ENCODE results near the gene TMTC1. TPM values are rescaled to one million over a fixed set of nuclear protein-coding genes. Genes with fewer than 3 reads are reported as not detected.

TMTC1 gene
- total and polyA plus RNA-seq, 8 donors: 0.85 to 37.7 (median 1.9) TPM

GRCh38 chr12:29509503-29509902 lies 274.2 kb downstream of the TMTC1 start:
- Histone ChIP-seq H3K4me1 (no peaks in the 10 kb centered on the region), H3K4me3 (no peak overlapping the region), H3K9me3 (no peaks in the 10 kb centered on the region), H3K27ac (no peak overlapping the region), H3K36me3 (no peaks in the 10 kb centered on the region), H3K27me3 (no peaks in the 10 kb centered on the region)
- intact Hi-C loops (cut with DNase I): no loop called here
- TF ChIP-seq, protein P1, sequence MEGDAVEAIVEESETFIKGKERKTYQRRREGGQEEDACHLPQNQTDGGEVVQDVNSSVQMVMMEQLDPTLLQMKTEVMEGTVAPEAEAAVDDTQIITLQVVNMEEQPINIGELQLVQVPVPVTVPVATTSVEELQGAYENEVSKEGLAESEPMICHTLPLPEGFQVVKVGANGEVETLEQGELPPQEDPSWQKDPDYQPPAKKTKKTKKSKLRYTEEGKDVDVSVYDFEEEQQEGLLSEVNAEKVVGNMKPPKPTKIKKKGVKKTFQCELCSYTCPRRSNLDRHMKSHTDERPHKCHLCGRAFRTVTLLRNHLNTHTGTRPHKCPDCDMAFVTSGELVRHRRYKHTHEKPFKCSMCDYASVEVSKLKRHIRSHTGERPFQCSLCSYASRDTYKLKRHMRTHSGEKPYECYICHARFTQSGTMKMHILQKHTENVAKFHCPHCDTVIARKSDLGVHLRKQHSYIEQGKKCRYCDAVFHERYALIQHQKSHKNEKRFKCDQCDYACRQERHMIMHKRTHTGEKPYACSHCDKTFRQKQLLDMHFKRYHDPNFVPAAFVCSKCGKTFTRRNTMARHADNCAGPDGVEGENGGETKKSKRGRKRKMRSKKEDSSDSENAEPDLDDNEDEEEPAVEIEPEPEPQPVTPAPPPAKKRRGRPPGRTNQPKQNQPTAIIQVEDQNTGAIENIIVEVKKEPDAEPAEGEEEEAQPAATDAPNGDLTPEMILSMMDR (IDR thresholded peaks at IDR 0.05): no peak
- DNase-seq: no peak
- ATAC-seq: no peak

DNA sequence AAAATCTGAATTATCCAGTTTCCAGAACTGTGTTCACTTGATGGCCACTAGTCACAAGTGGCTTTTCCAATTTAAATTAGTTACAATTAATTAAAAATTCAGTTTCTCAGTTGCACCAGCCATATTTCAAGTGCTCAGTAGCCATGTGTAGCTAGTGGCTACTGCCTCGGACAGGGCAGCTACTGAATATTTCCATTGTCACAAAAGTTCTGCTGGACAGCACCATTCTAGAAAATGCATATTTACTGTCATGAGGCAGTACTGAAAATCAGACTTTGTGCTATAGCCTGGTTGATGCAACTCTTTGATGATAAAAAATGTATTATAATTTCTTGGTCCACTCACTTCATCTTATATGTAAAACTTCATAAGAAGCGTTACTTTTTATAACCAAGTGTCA lies 274.8 kb downstream of the TMTC1 start:
- Histone ChIP-seq H3K27me3 (no peaks in the 10 kb centered on the region), H3K4me3 (no peak overlapping the region), H3K4me1 (no peaks in the 10 kb centered on the region), H3K9me3 (no peaks in the 10 kb centered on the region), H3K36me3 (no peaks in the 10 kb centered on the region), H3K27ac (no peak overlapping the region)
- ATAC-seq (no peak), DNase-seq (no peak)
- intact Hi-C loops (cut with DNase I): no loop called here
- TF ChIP-seq, protein P1 (IDR thresholded peaks at IDR 0.05): no peak

- no peak for ATAC-seq
Observed at GRCh38 chr12:29505122-29505521, 278.6 kb downstream of the TMTC1 start.

DNA sequence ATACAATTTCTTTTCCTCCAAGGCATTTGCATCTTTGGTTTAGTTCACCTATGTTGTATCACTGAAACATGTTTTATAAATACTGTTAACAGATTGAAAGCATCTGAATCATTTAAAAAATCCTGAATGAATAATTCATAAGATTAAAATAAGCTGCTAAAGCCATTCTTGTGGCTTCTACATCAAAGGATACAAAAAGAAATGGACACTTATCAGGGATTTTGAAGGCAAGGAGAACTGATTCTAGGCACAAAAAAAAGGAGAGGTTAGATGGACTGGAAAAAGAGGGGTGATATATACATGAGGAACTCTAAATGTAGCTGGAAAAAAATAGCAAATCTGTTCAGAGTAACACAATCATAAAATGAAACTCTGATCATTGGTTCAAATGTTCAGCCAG lies 280.5 kb downstream of the TMTC1 start:
- Histone ChIP-seq H3K4me1 (no peaks in the 10 kb centered on the region), H3K9me3 (no peaks in the 10 kb centered on the region), H3K27me3 (no peaks in the 10 kb centered on the region), H3K27ac (no peak overlapping the region), H3K36me3 (no peaks in the 10 kb centered on the region), H3K4me3 (no peak overlapping the region)
- no peak for DNase-seq
- intact Hi-C loops (cut with DNase I): no loop called here
- ATAC-seq: no peak
- TF ChIP-seq, protein P1 (IDR thresholded peaks at IDR 0.05): no peak

More at GRCh38 chr12:29505122-29505521, 278.6 kb downstream of the TMTC1 start:
- no peak for DNase-seq
- intact Hi-C loops (cut with DNase I): no loop called here
- Histone ChIP-seq H3K4me1 (no peaks in the 10 kb centered on the region), H3K27ac (no peak overlapping the region), H3K27me3 (no peaks in the 10 kb centered on the region), H3K9me3 (no peaks in the 10 kb centered on the region), H3K36me3 (no peaks in the 10 kb centered on the region), H3K4me3 (no peak overlapping the region)
- TF ChIP-seq, protein P1 (IDR thresholded peaks at IDR 0.05): no peak

DNA sequence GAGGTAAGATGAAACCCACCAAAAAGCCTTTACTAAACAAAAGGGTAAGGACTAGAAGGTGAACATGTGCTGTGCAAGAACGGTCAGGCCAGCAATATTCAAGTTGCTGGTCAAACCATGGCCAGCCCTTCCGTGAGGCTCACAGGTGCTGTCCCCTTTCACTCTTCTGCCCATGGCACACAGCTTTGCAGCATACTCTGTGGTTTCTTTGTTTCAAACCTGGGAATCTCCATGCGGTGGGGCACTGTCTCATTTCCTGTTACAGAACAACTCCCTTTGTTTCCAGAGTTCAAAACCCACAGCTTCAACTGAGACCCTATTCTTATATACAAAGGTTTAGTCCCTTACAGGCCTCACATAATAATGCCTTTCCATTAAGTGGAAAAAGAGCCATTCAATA lies 284.5 kb downstream of the TMTC1 start:
- intact Hi-C loops (cut with DNase I): no loop called here
- no peaks in the 10 kb centered on the region for H3K4me1 ChIP-seq
- H3K4me3 ChIP-seq: no peak overlapping the region
- TF ChIP-seq, protein P1 (IDR thresholded peaks at IDR 0.05): no peak
- H3K36me3 ChIP-seq: no peaks in the 10 kb centered on the region
- H3K27ac ChIP-seq: no peak overlapping the region
- DNase-seq: no peak
- H3K9me3 ChIP-seq: no peaks in the 10 kb centered on the region
- no peak for ATAC-seq
- H3K27me3 ChIP-seq: no peaks in the 10 kb centered on the region
